ENCODE measurements around the gene HMG20B.

The HMG20B gene

GRCh38 chr19:3615524-3616135 is 42.9 kb downstream of the HMG20B start:
- H3K27ac ChIP-seq = no peak overlapping the region
- DNase-seq (ENCODE audit: low read depth, low spot score) = no peak

DNA sequence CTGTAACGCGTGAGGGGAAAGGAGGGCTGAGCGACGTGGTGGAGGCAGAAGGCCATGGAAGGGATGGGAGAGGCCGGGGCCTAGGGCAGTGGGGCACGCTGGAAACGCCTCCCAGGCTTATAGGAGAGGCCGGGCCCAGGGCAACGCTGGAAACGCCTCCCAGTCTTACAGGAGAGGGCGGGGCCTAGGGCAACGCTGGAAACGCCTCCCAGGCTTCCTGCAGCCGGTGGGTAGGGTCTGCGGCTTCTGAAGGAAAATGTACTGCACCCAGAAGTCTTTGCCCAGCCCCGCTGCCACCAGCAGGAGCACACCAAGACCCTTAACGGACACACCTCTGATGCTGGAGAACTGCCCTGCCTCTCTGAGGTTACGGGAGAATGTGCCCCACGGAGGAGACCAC is 44.7 kb downstream of the HMG20B start:
- no peak for DNase-seq (ENCODE audit: low read depth, low spot score)
- H3K27ac ChIP-seq = no peak overlapping the region

GRCh38 chr19:3618144-3618810 is 45.5 kb downstream of the HMG20B start:
- H3K27ac ChIP-seq = no peak overlapping the region
- DNase-seq (ENCODE audit: low read depth, low spot score) = no peak

DNA sequence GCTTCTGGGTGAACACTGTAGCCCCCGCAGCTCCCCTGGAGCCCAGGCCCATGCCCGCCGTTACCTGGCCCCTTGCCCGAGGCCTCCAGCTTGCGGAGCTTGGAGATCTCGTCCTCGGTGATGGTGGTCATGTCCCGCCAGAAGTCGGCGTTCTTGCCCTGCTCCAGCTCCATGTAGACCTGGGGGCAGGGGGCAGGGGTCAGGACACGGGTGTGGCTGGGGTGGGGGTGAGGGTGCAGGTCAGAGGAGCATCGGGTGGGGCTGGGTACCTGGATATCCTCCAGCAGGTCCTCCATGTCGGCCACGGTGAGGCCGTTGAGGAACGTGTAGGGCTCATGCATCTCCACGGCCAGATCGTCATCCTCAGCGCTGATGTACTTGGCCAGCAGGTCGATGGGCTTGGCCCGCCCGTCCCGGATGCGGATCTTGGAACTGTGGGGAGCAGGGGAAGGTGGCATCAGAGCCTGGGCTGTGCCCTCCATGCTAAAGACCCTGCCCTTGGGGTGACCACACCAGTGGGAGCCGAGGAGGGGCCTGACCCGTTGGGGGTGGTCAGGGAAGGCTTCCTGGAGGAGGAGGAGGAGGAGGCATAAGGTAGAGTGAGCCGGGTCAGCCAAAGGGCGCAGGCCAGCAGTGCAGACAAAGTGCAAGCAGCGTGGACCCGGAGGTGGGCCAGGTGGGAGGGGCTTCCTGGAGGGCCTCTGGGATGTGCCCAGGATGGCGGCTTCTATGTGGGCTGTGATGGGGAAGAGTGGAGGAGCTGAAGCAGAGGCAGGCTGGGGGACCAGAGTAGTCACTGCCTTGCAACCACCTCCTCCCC is 46.3 kb downstream of the HMG20B start:
- no peak overlapping the region for H3K27ac ChIP-seq
- no peak for DNase-seq (ENCODE audit: low read depth, low spot score)

DNA sequence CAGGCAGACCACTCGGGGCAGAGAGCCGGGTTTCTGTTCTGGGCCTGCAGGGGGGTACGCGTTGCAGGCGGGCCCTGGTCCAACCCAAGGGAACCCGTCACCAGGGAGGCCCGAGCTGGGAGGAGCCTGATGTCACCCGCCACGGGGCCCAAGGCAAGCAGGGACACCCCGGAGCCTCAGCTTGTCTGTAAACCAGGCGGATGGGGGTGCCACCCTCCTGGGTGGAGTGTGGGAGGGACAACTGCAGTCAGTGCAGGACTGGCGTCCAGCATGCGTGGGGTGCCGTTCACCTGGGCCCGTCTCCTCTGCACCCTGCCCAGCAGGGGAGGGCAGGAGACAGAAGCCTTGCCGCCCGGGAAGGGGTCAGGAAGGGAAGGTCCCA is 46.9 kb downstream of the HMG20B start:
- no peak for DNase-seq (ENCODE audit: low read depth, low spot score)
- no peak overlapping the region for H3K27ac ChIP-seq

DNA sequence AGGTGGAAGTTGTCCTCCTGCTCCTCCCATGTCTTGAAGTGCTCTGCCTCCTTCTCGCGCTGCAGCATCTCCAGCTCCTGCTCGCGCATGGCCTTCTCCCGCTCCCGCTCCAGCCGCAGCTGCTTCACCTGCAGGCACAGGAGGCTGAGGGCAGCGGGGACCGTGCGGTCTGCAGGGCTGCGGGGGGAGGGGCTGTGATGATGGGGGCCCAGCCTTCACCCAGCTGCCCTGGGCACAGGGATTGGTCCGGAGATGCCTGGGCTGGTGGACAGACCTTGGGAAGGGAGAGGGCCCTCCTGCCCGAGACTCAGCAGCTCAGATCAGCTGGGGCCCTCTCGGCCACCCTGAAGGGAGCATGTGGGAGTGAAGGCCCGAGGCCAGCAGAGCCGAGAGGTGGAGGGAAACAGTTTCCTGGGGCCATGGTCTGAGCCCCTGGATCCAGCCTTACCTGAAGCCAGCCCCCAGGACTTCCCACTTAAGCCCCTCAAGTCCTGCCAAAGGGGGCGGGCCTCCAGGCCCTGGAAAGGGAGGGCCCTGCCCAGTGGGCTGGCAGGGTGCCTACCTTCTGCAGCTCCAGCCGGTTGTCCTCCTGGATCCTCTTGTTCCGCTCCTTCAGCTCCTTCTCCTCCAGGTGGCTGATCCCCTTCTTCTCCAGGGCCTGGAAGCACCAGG is 47.5 kb downstream of the HMG20B start:
- DNase-seq (ENCODE audit: low read depth, low spot score) = no peak
- no peak overlapping the region for H3K27ac ChIP-seq

GRCh38 chr19:3620817-3621547 is 48.2 kb downstream of the HMG20B start:
- no peak for DNase-seq (ENCODE audit: low read depth, low spot score)
- no peak overlapping the region for H3K27ac ChIP-seq

- no peak overlapping the region for H3K27ac ChIP-seq
- no peak for DNase-seq (ENCODE audit: low read depth, low spot score)
Measured at GRCh38 chr19:3621689-3622088, 48.9 kb downstream of the HMG20B start.

- H3K27ac ChIP-seq = no peak overlapping the region
- DNase-seq (ENCODE audit: low read depth, low spot score) = no peak
Measured at GRCh38 chr19:3622224-3622623, 49.5 kb downstream of the HMG20B start.

GRCh38 chr19:3623716-3624115 is 51.0 kb downstream of the HMG20B start:
- no peak for DNase-seq (ENCODE audit: low read depth, low spot score)
- no peak overlapping the region for H3K27ac ChIP-seq

DNA sequence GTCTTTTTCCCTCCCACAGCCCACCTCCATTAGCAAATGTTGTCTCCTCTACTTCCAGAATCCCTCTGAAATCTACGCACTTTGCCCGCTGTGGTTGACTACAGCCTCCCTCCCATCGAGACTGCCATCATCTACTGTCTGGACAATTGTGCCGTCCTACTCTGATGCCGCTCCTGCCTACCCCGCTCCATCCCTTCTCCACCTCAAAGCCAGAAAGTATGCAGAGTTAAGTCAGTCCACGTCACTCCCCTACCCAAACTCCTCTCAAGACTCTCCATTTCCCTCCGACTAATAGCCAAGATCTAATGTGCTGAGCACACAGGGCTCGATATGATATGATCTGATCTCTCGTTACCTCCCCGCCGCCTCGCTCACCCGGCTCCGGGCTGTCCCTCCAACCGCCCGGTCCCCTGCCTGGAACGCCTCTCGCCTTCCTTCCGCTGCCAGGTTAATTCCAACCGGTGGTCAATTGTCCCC is 53.3 kb downstream of the HMG20B start:
- no peak for DNase-seq (ENCODE audit: low read depth, low spot score)
- H3K27ac ChIP-seq = peak overlapping the region; percentile 88

DNA sequence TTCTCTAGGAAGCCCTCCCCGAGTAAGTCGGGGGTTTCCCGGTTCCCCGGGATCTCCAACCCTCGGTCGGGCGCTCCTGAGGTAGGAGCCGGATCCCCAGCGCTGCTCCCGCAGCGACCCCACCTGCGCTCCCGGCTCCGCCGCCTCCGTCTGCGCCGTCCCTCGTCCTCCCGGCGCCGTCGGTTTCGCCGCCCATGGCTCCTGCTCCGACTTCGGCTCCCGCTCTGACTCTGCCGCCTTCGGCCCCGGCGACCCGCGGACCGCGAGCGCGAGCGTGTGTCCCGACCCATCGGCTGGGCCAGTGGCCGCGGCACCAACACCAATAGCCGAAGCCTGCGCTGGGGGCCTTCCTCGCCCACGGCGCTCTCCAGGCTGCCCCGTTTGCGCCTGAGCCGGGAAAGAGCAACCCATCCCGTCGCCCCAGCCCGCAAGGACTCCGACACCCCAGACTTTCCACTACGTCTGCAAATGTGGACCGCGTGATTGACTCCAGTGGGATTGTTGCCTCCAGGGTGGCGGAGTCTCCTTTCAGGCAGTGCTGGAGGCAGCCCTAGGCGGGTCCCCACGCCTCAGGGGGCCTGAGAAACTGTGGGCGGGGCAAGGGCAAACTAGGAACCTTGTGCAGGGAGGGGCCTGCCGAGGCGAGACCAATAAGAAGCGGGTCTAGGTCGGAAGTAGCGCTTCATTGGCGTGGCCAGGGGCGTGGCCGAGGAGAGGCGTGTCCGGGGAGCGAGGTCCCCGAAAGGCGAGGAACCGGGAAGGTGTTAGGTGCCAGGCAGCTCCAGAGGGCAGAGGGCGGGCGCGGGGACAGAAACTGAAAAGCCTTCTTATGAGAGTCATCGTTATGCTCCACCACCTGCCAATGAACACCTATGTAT is 54.0 kb downstream of the HMG20B start, which contains the start of gene CACTIN:
Gene CACTIN, minus strand, starts transcription at position 318 of the 878 bp plus-strand sequence. Its CDS starts 28 bp downstream, at position 290.
- H3K27ac ChIP-seq = peak within 1 kb of the TSS; percentile 88
- DNase-seq (ENCODE audit: low read depth, low spot score) = peak; percentile 91

DNA sequence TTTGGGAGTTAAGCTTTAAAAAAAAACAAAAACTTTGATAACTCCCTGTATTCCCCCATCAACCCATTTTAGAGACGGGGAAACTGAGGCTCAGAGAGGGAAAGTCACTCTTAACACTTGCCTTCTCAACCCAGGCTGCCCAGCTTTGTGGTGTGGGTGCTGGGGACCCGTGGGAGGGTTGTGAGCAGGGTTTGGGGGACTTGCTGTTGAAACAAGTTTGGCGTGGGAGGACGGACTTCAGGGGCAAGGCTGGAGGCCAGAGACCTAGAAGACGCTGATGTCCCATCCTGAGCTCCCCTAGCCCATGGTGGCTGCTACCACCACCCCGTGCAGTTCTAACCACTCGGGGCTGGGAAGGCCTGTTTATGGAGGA is 54.6 kb downstream of the HMG20B start:
- H3K27ac ChIP-seq = peak overlapping the region; percentile 88

More for the DNA sequence above, 54.6 kb downstream of the HMG20B start:
- DNase-seq (ENCODE audit: low read depth, low spot score) = no peak
